Lung (tissue), 12 donors: ENCODE data around the gene STAT6. TPM values are rescaled to one million over a fixed set of nuclear protein-coding genes. Genes with fewer than 3 reads are reported as not detected.

Experiments
- ATAC-seq: fragments of 200-7000 bp; cut with Tn5 transposase; one replicate; pipeline ENCODE4 v1.9.1; 2020; ENCODE audit warnings: moderate number of reproducible peaks; ENCODE audit not compliant: insufficient read depth, low FRiP score
- DNase-seq, 3 donors: peaks; one replicate each; pipeline ENCODE4 v3.0.0-alpha.2; 2013 to 2017
- H3K27ac ChIP-seq, 2 donors: one replicate each; pipeline ENCODE4 v1.5.1; 2013; ENCODE audit warnings: mild to moderate bottlenecking in 2 of 2, moderate library complexity in 2 of 2, control low read depth in 1 of 2, inconsistent platforms in 1 of 2, low read depth in 1 of 2, low read length in 1 of 2
- H3K27me3 ChIP-seq, 3 donors: one replicate each; pipeline ENCODE4 v1.5.1; 2013; ENCODE audit warnings: low read length in 2 of 3; ENCODE audit not compliant: control insufficient read depth in 3 of 3, insufficient read depth in 3 of 3
- H3K36me3 ChIP-seq, 4 donors: one replicate each; pipeline ENCODE4 v1.5.1; 2013; ENCODE audit warnings: low read length in 4 of 4, mild to moderate bottlenecking in 1 of 4, moderate library complexity in 1 of 4; ENCODE audit not compliant: control insufficient read depth in 4 of 4, insufficient read depth in 4 of 4
- H3K4me1 ChIP-seq, 5 donors: one replicate each; pipeline ENCODE4 v1.5.1; 2013; ENCODE audit warnings: low read length in 5 of 5, mild to moderate bottlenecking in 2 of 5, moderate library complexity in 1 of 5; ENCODE audit not compliant: control insufficient read depth in 5 of 5, insufficient read depth in 5 of 5
- H3K4me3 ChIP-seq: one replicate; pipeline ENCODE4 v1.5.1; 2013; ENCODE audit warnings: mild to moderate bottlenecking, control low read depth, moderate library complexity
- H3K9ac ChIP-seq, 2 donors: one replicate each; pipeline ENCODE4 v1.5.1; 2013; ENCODE audit warnings: low read length in 2 of 2, control low read depth in 1 of 2; ENCODE audit not compliant: insufficient read depth in 1 of 2
- H3K9me3 ChIP-seq, 4 donors: one replicate each; pipeline ENCODE4 v1.5.1; 2013; ENCODE audit warnings: low read length in 3 of 4, mild to moderate bottlenecking in 1 of 4, moderate library complexity in 1 of 4; ENCODE audit not compliant: control insufficient read depth in 4 of 4, insufficient read depth in 3 of 4
- CTCF ChIP-seq: IDR thresholded peaks from 2 replicates; pipeline ENCODE4 v1.5.1; 2012; ENCODE audit warnings: mild to moderate bottlenecking; ENCODE audit errors: control extremely low read depth, extremely low read depth
- WGBS, 2 donors: extraction: QIAGEN DNeasy Blood & Tissue Kit; methylation state at CpG; one replicate each; pipeline ENCODE4 v1.1.7; 2013; 5-methylcytosine and 5-hydroxymethylcytosine counted together
- polyA plus RNA-seq, 2 donors: library from polyadenylated mRNA; stranded (reverse); fragments of 200-250 nt; gene quantifications; one replicate each; pipeline ENCODE4 v1.2.1, GENCODE V29; 2013
- total RNA-seq, 2 donors: library from RNA; depleted of rRNA in 1 of 2; stranded (reverse); fragments of >200 nt in 1 of 2; gene quantifications; one replicate each; pipeline ENCODE4 v1.2.1, GENCODE V29; 2014 to 2021
- donor health status: control.
- donor health status: control.
- donor health status: Bipolar disorder and iron deficiency.
- donor health status: healthy.
- donor health status: DM: yes; HTN: yes; CAD: no.

Gene STAT6
- total and polyA plus RNA-seq, 4 donors: 118 to 216 (median 174) TPM

DNA sequence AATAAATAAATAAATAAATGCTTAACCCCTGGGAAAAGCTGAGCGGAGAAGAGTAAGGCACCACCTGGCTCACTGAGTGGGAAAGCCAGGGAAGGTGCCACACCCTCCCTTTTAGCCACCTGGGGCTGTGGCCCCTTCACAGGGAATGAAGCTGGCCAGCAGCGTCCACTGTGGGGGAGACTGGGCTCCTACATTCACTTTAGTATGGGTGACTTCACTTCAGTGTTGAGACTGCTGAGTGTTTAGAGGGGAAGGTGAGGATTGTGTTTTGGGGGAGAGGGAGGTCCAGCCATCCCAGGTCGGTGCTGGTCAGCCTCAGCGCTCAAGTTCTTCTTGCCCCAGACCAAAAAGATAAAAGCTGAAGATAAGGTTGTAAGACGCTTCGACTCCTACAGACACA, 20.7 kb downstream of the STAT6 start:
- peak overlapping the region; percentile 5 for H3K4me3 ChIP-seq
- DNase-seq: no peak
- H3K27ac ChIP-seq: peak overlapping the region in 1 of 2 donors; percentile 54
- no peaks in the 10 kb centered on the region for H3K9me3 ChIP-seq
- peak overlapping the region in 1 of 2 donors; percentile 81 for H3K9ac ChIP-seq
- WGBS, 2 donors: 44 to 77% methylated on average over 6 of the region's 6 CpGs
- H3K36me3 ChIP-seq: peaks cover 11 to 38% (median 25%) of the 10 kb centered on the region in 4 donors
- TF ChIP-seq CTCF: no peak
- ATAC-seq: no peak
- peaks cover 0 to 60% (median 21%) of the 10 kb centered on the region in 5 donors for H3K4me1 ChIP-seq
- no peaks in the 10 kb centered on the region for H3K27me3 ChIP-seq

DNA sequence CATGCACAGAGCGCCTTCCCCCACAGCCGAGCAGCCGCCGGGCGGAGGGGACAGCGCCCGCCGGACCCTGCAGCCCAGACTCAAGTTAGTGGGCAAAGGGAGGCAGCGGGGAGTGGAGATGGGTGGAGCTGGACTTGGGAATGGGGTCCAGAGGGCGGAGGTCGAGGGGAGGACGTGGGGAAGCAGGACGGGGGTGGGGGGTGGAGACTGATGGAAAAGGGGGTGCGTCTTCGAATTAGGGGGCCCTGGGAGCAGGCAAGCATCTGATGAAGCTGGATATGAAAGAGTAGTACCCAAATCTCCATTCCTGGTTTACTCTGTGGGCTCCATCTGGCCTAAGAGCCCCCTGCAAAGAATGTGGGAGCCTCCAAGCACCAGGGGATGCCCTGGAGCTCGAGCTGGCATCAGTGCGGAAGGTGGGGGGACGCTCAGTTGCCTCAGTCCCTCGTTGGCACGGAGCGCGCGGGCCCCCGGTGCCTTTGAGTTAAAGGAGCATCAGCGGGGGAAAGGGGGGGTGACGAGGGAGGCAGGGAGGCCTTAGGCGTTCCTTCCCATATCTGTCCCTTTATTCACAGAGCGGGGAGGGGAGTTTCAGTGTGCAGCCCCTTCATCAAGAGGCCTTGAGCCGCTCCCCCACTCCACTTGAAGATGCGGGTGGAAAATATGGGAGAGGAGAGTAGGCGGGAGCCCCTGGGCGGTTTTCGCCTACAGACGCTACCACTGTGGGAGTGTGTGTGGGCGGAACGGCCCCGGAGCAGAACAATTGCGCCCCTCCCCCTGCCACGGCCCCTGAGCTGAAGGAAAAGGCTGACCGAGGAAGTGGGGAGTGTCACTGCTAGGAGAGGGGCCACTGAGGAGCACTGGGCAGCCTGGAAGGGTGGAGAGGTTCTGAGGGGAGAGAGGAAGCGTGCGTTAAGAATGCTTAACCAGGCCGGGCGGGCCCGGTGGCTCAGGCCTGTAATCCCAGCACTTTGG, 21.6 kb downstream of the STAT6 start:
- peak; percentile 78 to 86 (median 81) for DNase-seq

GRCh38 chr12:57088354-57089270, 22.6 kb downstream of the STAT6 start, which contains the start of gene NAB2:
Gene NAB2 (plus strand): TSS chr12:57089114. CDS start chr12:57089272, 158 bp downstream.
- 0 to 1% methylated on average over 63 to 91 of the region's 91 CpGs for WGBS, 2 donors
- TF ChIP-seq CTCF: no peak
- peak; percentile 70 for ATAC-seq
- no peaks in the 10 kb centered on the region for H3K9me3 ChIP-seq
- H3K9ac ChIP-seq: peak within 1 kb of the TSS; percentile 58 to 78
- H3K27ac ChIP-seq: peak within 1 kb of the TSS; percentile 99
- H3K36me3 ChIP-seq: peaks cover 6 to 26% (median 13%) of the 10 kb centered on the region in 4 donors
- peak; percentile 98 to 99 (median 99) for DNase-seq
- H3K27me3 ChIP-seq: no peaks in the 10 kb centered on the region
- peaks cover 0 to 57% (median 16%) of the 10 kb centered on the region in 5 donors for H3K4me1 ChIP-seq
- H3K4me3 ChIP-seq: peak within 1 kb of the TSS; percentile 80

More for the DNA sequence above, 21.6 kb downstream of the STAT6 start:
- no peak for TF ChIP-seq CTCF
- no peak for ATAC-seq
- Histone ChIP-seq H3K4me3 (peak overlapping the region; percentile 80), H3K27ac (peak overlapping the region; percentile 92), H3K27me3 (no peaks in the 10 kb centered on the region), H3K36me3 (peaks cover 6 to 30% (median 18%) of the 10 kb centered on the region in 4 donors), H3K4me1 (peaks cover 0 to 64% (median 20%) of the 10 kb centered on the region in 5 donors), H3K9ac (no peak overlapping the region), H3K9me3 (no peaks in the 10 kb centered on the region)
- WGBS, 2 donors: 0 to 1% methylated on average over 44 to 45 of the region's 45 CpGs
